HepG2 (cell line): ENCODE results near the gene CNP. TPM values are rescaled to one million over a fixed set of nuclear protein-coding genes. Genes with fewer than 3 reads are reported as not detected.

Source experiments
- ASH2L ChIP-seq: fragments of 300-600, 200-600 bp; sonication (generic); IDR thresholded peaks from 2 replicates; pipeline ENCODE4 v1.7.0; 2017; ENCODE audit warnings: low read depth, mild to moderate bottlenecking, moderate library complexity, mixed read lengths, low read length; ENCODE audit not compliant: insufficient read length
- CTCF ChIP-seq: sonication (generic); formaldehyde crosslinking; IDR thresholded peaks from 2 replicates; pipeline ENCODE4 v1.5.0; 2020; ENCODE audit warnings: mild to moderate bottlenecking, missing genetic modification reagents, moderate library complexity
- DDIT3 ChIP-seq: sonication (generic); formaldehyde crosslinking; IDR thresholded peaks from 2 replicates; pipeline ENCODE4 v1.4.0; 2020; ENCODE audit warnings: mild to moderate bottlenecking, missing genetic modification reagents
- DPF2 ChIP-seq: sonication (generic); formaldehyde crosslinking; IDR thresholded peaks from 2 replicates; pipeline ENCODE4 v1.4.0; 2020; ENCODE audit warnings: mild to moderate bottlenecking, low read depth, missing genetic modification reagents, borderline replicate concordance
- DR1 ChIP-seq: sonication (generic); formaldehyde crosslinking; IDR thresholded peaks from 2 replicates; pipeline ENCODE4 v1.8.0; 2021; ENCODE audit warnings: mild to moderate bottlenecking, missing genetic modification reagents, inconsistent platforms
- FOXM1 ChIP-seq: sonication (generic); formaldehyde crosslinking; IDR thresholded peaks from 2 replicates; pipeline ENCODE4 v1.5.0; 2020; ENCODE audit warnings: missing genetic modification reagents
- HNRNPK ChIP-seq: fragments of 200-400 bp; formaldehyde crosslinking; IDR thresholded peaks from 2 replicates; pipeline ENCODE4 v1.6.1; 2018; ENCODE audit warnings: low read length, low read depth, moderate library complexity, mild to moderate bottlenecking; ENCODE audit not compliant: poor library complexity, severe bottlenecking
- IKZF1 ChIP-seq: fragments of 450-650 bp; IDR thresholded peaks from 2 replicates; pipeline ENCODE4 v1.7.1; 2016
- KDM5A ChIP-seq: fragments of 200-600 bp; sonication (generic); IDR thresholded peaks from 2 replicates; pipeline ENCODE4 v1.7.0; 2018; ENCODE audit warnings: antibody characterized with exemption, mild to moderate bottlenecking, low read length, borderline replicate concordance
- MNT ChIP-seq: fragments of 450-650 bp; IDR thresholded peaks from 2 replicates; pipeline ENCODE4 v1.6.1; 2016
- NR2C2 ChIP-seq: sonication (generic); formaldehyde crosslinking; IDR thresholded peaks from 2 replicates; pipeline ENCODE4 v1.4.0; 2020; ENCODE audit warnings: missing genetic modification reagents, mild to moderate bottlenecking, moderate library complexity, borderline replicate concordance
- PCBP1 ChIP-seq: fragments of 200-400 bp; formaldehyde crosslinking; IDR thresholded peaks from 2 replicates; pipeline ENCODE4 v1.6.1; 2017; ENCODE audit warnings: mild to moderate bottlenecking, low read depth, low read length, borderline replicate concordance
- PRMT3 ChIP-seq: sonication (generic); formaldehyde crosslinking; IDR thresholded peaks from 2 replicates; pipeline ENCODE4 v1.8.1; 2022; ENCODE audit warnings: low read depth, mild to moderate bottlenecking, moderate library complexity, missing genetic modification reagents, borderline replicate concordance
- REL ChIP-seq: sonication (generic); formaldehyde crosslinking; conservative IDR thresholded peaks from 2 replicates; pipeline ENCODE4 v1.8.0; 2022; ENCODE audit warnings: mild to moderate bottlenecking, missing genetic modification reagents, moderate library complexity
- SMAD3 ChIP-seq: sonication (generic); formaldehyde crosslinking; IDR thresholded peaks from 2 replicates; pipeline ENCODE4 v1.4.0; 2020; ENCODE audit warnings: missing genetic modification reagents
- STAT5B ChIP-seq: sonication (generic); formaldehyde crosslinking; IDR thresholded peaks from 2 replicates; pipeline ENCODE4 v1.4.0; 2020; ENCODE audit warnings: missing genetic modification reagents
- SUZ12 ChIP-seq: fragments of 150-350 bp; IDR thresholded peaks from 2 replicates; pipeline ENCODE4 v1.6.1; 2014; ENCODE audit warnings: low read depth, low read length
- TCF7L2 ChIP-seq: IDR thresholded peaks from 2 replicates; pipeline ENCODE4 v1.6.1; 2011; ENCODE audit warnings: mild to moderate bottlenecking, low read depth, low read length, moderate library complexity
- ZBTB7A ChIP-seq: sonication (generic); formaldehyde crosslinking; IDR thresholded peaks from 2 replicates; pipeline ENCODE4 v1.8.0; 2022; ENCODE audit warnings: mild to moderate bottlenecking, missing genetic modification reagents
- ZFP91 ChIP-seq: sonication (generic); formaldehyde crosslinking; IDR thresholded peaks from 2 replicates; pipeline ENCODE4 v1.9.0; 2022; ENCODE audit warnings: missing genetic modification reagents, mild to moderate bottlenecking, borderline replicate concordance
- ZFY ChIP-seq: sonication (generic); formaldehyde crosslinking; IDR thresholded peaks from 2 replicates; pipeline ENCODE4 v1.4.0; 2020; ENCODE audit warnings: missing genetic modification reagents
- ZNF251 ChIP-seq: sonication (generic); formaldehyde crosslinking; IDR thresholded peaks from 2 replicates; pipeline ENCODE4 v1.9.0; 2021; ENCODE audit warnings: mild to moderate bottlenecking, missing genetic modification reagents
- ZNF264 ChIP-seq: sonication (generic); formaldehyde crosslinking; IDR thresholded peaks from 2 replicates; pipeline ENCODE4 v1.4.0; 2020; ENCODE audit warnings: missing genetic modification reagents
- ZNF30 ChIP-seq: sonication (generic); formaldehyde crosslinking; IDR thresholded peaks from 2 replicates; pipeline ENCODE4 v1.5.0; 2020; ENCODE audit warnings: mild to moderate bottlenecking, missing genetic modification reagents
- ZNF556 ChIP-seq: sonication (generic); formaldehyde crosslinking; IDR thresholded peaks from 2 replicates; pipeline ENCODE4 v1.4.0; 2020; ENCODE audit warnings: mild to moderate bottlenecking, missing genetic modification reagents, borderline replicate concordance
- polyA plus RNA-seq, 8 experiments: library from polyadenylated mRNA; depleted of rRNA in 3 of 8; stranded (reverse) in 7 of 8; unstranded in 1 of 8; fragments of >200 nt; fragmentation: Illumina TruSeq in 4 of 8; extraction: Trizol in 4 of 8; gene quantifications; 2 replicates each; pipeline versions ENCODE4 v1.2.1 to v1.2.3, GENCODE V29; 2011 to 2016; ENCODE audit warnings: low read depth in 4 of 8, missing spikeins in 1 of 8, mixed read lengths in 1 of 8; ENCODE audit not compliant: insufficient read depth in 1 of 8
- total RNA-seq, 5 experiments: library from RNA; depleted of rRNA; stranded (reverse); fragments of >200 nt; fragmentation: Illumina TruSeq; extraction: Trizol; gene quantifications; 2 replicates each; pipeline ENCODE4 v1.2.3, GENCODE V29; 2016; ENCODE audit warnings: low read depth in 1 of 5

CNP gene
- total and polyA plus RNA-seq, 2 of the 13 experiments (the other 11 are each of a cell fraction or from before 2014, with no cell fraction given), result 97.2 to 161 TPM

- TF ChIP-seq MNT, result no peak
- no peak for TF ChIP-seq DPF2
- peak; percentile 97 for TF ChIP-seq ZFP91
- peak; percentile 87 for TF ChIP-seq ZFY (CRISPR knock-in tag)
- peak; percentile 99 for TF ChIP-seq ASH2L
- peak; percentile 78 for TF ChIP-seq ZBTB7A (CRISPR knock-in tag)
- no peak for TF ChIP-seq SUZ12
- TF ChIP-seq TCF7L2, result no peak
- TF ChIP-seq ZNF251 (CRISPR knock-in tag), result no peak; the same call in 1 of the 2 replicates
- no peak for TF ChIP-seq FOXM1 (CRISPR knock-in tag)
- TF ChIP-seq PCBP1, result 0 out of 2 replicates have a peak, but pooled peaks have one; percentile 19
- peak; percentile 87 for TF ChIP-seq KDM5A
- TF ChIP-seq PRMT3 (CRISPR knock-in tag), result no peak; the same call in 1 of the 2 replicates
- peak; percentile 89 for TF ChIP-seq NR2C2 (CRISPR knock-in tag)
- TF ChIP-seq STAT5B (CRISPR knock-in tag), result no peak
- peak; percentile 85 for TF ChIP-seq DR1
- peak; percentile 76 for TF ChIP-seq CTCF (CRISPR knock-in tag)
- TF ChIP-seq ZNF556 (CRISPR knock-in tag), result peak; percentile 94
- TF ChIP-seq IKZF1, result no peak
- no peak for TF ChIP-seq REL (CRISPR knock-in tag)
- peak; percentile 41 for TF ChIP-seq SMAD3 (CRISPR knock-in tag)
- no peak for TF ChIP-seq DDIT3 (CRISPR knock-in tag)
- TF ChIP-seq ZNF30 (CRISPR knock-in tag), result peak; percentile 72; the same call in 1 of the 2 replicates
- TF ChIP-seq HNRNPK, result no peak
- TF ChIP-seq ZNF264 (CRISPR knock-in tag), result peak; percentile 87; the same call in 1 of the 2 replicates
Measured at GRCh38 chr17:42016941-42017865, 50.6 kb downstream of the CNP start, which contains the start of gene DNAJC7 (continued).
